Suprapubic skin (tissue), 4 donors: Measurements from ENCODE around the gene BPI. TPM values are rescaled to one million over a fixed set of nuclear protein-coding genes. Genes with fewer than 3 reads are reported as not detected.

Experiments used
- DNase-seq, 2 donors: peaks; one replicate each; pipeline ENCODE4 v3.0.0-alpha.2; 2019; ENCODE audit warnings: low spot score in 2 of 2
- H3K27ac ChIP-seq: fragments of 200-600 bp; sonication (generic); one replicate; pipeline ENCODE4 v1.5.1; 2019
- H3K27me3 ChIP-seq: fragments of 200-600 bp; sonication (generic); one replicate; pipeline ENCODE4 v1.5.1; 2019
- H3K36me3 ChIP-seq: fragments of 200-600 bp; sonication (generic); one replicate; pipeline ENCODE4 v1.5.1; 2019
- H3K4me1 ChIP-seq: fragments of 200-600 bp; sonication (generic); one replicate; pipeline ENCODE4 v1.5.1; 2019
- H3K4me3 ChIP-seq: fragments of 200-600 bp; sonication (generic); one replicate; pipeline ENCODE4 v1.5.1; 2019; ENCODE audit warnings: mild to moderate bottlenecking
- H3K9me3 ChIP-seq: fragments of 200-600 bp; sonication (generic); one replicate; pipeline ENCODE4 v1.5.1; 2019
- CTCF ChIP-seq, 2 donors: fragments of 200-600 bp in 1 of 2; fragments of 450-650 bp in 1 of 2; sonication (generic) in 1 of 2; IDR thresholded peaks; one replicate each; pipeline ENCODE4 v1.5.1; 2016 to 2019; ENCODE audit warnings: antibody characterized with exemption in 2 of 2, mild to moderate bottlenecking in 1 of 2, moderate library complexity in 1 of 2
- EP300 ChIP-seq: sonication (generic); formaldehyde crosslinking; IDR thresholded peaks from one replicate; pipeline ENCODE4 v1.6.1; 2017; ENCODE audit warnings: antibody characterized with exemption
- POLR2A ChIP-seq, 2 donors: fragments of 450-650 bp; IDR thresholded peaks; one replicate each; pipeline ENCODE4 v1.6.1; 2017; ENCODE audit warnings: antibody characterized with exemption in 2 of 2, mild to moderate bottlenecking in 2 of 2, moderate library complexity in 2 of 2
- POLR2AphosphoS5 ChIP-seq, 3 donors: sonication (generic); formaldehyde crosslinking; IDR thresholded peaks; one replicate each; pipeline ENCODE4 v1.6.1; 2017; ENCODE audit warnings: antibody characterized with exemption in 3 of 3
- WGBS: methylation state at CpG from one replicate; pipeline ENCODE4 v1.1.5; 2018; 5-methylcytosine and 5-hydroxymethylcytosine counted together
- total RNA-seq, 4 donors: library from RNA; depleted of rRNA; stranded (reverse); fragments of >200 nt; gene quantifications; one replicate each; pipeline ENCODE4 v1.1.0, GENCODE V29; 2016

The BPI gene
- total RNA-seq, 4 donors from 2014 or later, result not detected

- DNase-seq, result no peak
- 75% methylated on average over 3 of the region's 3 CpGs for WGBS
- H3K4me3 ChIP-seq, result no peak overlapping the region
- H3K9me3 ChIP-seq, result no peaks in the 10 kb centered on the region
- no peaks in the 10 kb centered on the region for H3K4me1 ChIP-seq
- no peak for TF ChIP-seq EP300
- TF ChIP-seq POLR2AphosphoS5 (IDR thresholded peaks at IDR 0.05), result no peak
- TF ChIP-seq CTCF (IDR thresholded peaks at IDR 0.05), result no peak
- no peak for TF ChIP-seq POLR2A (IDR thresholded peaks at IDR 0.05)
- no peaks in the 10 kb centered on the region for H3K36me3 ChIP-seq
- peaks cover 12% of the 10 kb centered on the region for H3K27me3 ChIP-seq
- no peak overlapping the region for H3K27ac ChIP-seq
Measured at GRCh38 chr20:38317422-38317821, 13.5 kb downstream of the BPI start.

GRCh38 chr20:38320221-38320620 lies 16.3 kb downstream of the BPI start:
- DNase-seq, result no peak
- H3K4me1 ChIP-seq, result no peaks in the 10 kb centered on the region
- H3K36me3 ChIP-seq, result no peaks in the 10 kb centered on the region
- H3K27me3 ChIP-seq, result peaks cover 12% of the 10 kb centered on the region
- 62% methylated on average over 6 of the region's 6 CpGs for WGBS
- no peak overlapping the region for H3K27ac ChIP-seq
- TF ChIP-seq EP300, result no peak
- TF ChIP-seq POLR2AphosphoS5 (IDR thresholded peaks at IDR 0.05), result no peak
- TF ChIP-seq POLR2A (IDR thresholded peaks at IDR 0.05), result no peak
- TF ChIP-seq CTCF (IDR thresholded peaks at IDR 0.05), result no peak
- no peaks in the 10 kb centered on the region for H3K9me3 ChIP-seq
- no peak overlapping the region for H3K4me3 ChIP-seq

GRCh38 chr20:38321959-38322598 lies 18.1 kb downstream of the BPI start:
- Histone ChIP-seq H3K27ac (no peak overlapping the region), H3K27me3 (peaks cover 12% of the 10 kb centered on the region), H3K36me3 (no peaks in the 10 kb centered on the region), H3K4me1 (no peaks in the 10 kb centered on the region), H3K9me3 (no peaks in the 10 kb centered on the region), H3K4me3 (no peak overlapping the region)
- no peak for DNase-seq
- 2% methylated on average over 5 of the region's 5 CpGs for WGBS
- TF ChIP-seq EP300 (no peak), POLR2AphosphoS5 (IDR thresholded peaks at IDR 0.05) (no peak), CTCF (IDR thresholded peaks at IDR 0.05) (peak; percentile 54 to 63)

GRCh38 chr20:38324159-38324558 lies 20.2 kb downstream of the BPI start:
- Histone ChIP-seq H3K9me3 (no peaks in the 10 kb centered on the region), H3K27me3 (peaks cover 20% of the 10 kb centered on the region), H3K4me3 (no peak overlapping the region), H3K4me1 (no peaks in the 10 kb centered on the region), H3K36me3 (no peaks in the 10 kb centered on the region), H3K27ac (no peak overlapping the region)
- TF ChIP-seq POLR2AphosphoS5 (IDR thresholded peaks at IDR 0.05), result no peak
- TF ChIP-seq EP300, result no peak
- TF ChIP-seq CTCF (IDR thresholded peaks at IDR 0.05), result no peak
- TF ChIP-seq POLR2A (IDR thresholded peaks at IDR 0.05), result no peak
- DNase-seq, result no peak
- WGBS, result 97% methylated on average over 3 of the region's 3 CpGs

GRCh38 chr20:38325167-38325566 lies 21.2 kb downstream of the BPI start:
- no peak for DNase-seq
- Histone ChIP-seq H3K4me3 (no peak overlapping the region), H3K27me3 (peaks cover 16% of the 10 kb centered on the region), H3K9me3 (no peaks in the 10 kb centered on the region), H3K36me3 (no peaks in the 10 kb centered on the region), H3K4me1 (no peaks in the 10 kb centered on the region), H3K27ac (no peak overlapping the region)
- no peak for TF ChIP-seq POLR2AphosphoS5 (IDR thresholded peaks at IDR 0.05)
- TF ChIP-seq EP300, result no peak
- no peak for TF ChIP-seq POLR2A (IDR thresholded peaks at IDR 0.05)
- 87% methylated on average over 3 of the region's 3 CpGs for WGBS

GRCh38 chr20:38325905-38326304 lies 21.9 kb downstream of the BPI start:
- TF ChIP-seq EP300, result no peak
- no peak for DNase-seq
- Histone ChIP-seq H3K36me3 (no peaks in the 10 kb centered on the region), H3K4me3 (no peak overlapping the region), H3K27ac (no peak overlapping the region), H3K4me1 (no peaks in the 10 kb centered on the region), H3K9me3 (no peaks in the 10 kb centered on the region), H3K27me3 (peaks cover 18% of the 10 kb centered on the region)
- 77% methylated on average over 3 of the region's 3 CpGs for WGBS
